PC-3 (cell line): ENCODE measurements around the gene ADGRG3. TPM values are rescaled to one million over a fixed set of nuclear protein-coding genes. Genes with fewer than 3 reads are reported as not detected.

Experiments
- ATAC-seq: fragments of 200-7000 bp; cut with Tn5 transposase; 2 replicates; pipeline ENCODE4 v1.9.1; 2020; ENCODE audit warnings: mild to moderate bottlenecking, moderate library complexity
- BruUV-seq: library from RNA; stranded (reverse); fragments of 400-500 nt; replicated peaks from 2 replicates; lab custom pipeline; 2021; lab: Mats Ljungman, UMichigan
- CTCF ChIA-PET: fragments of 300-600 bp; sonication (Branson Sonifier 250); formaldehyde crosslinking; loops from one replicate; lab custom pipeline; 2022; ENCODE audit warnings: antibody characterized with exemption; lab: Charles Lee
- POLR2A ChIA-PET: fragments of 300-600 bp; sonication (Branson Sonifier 250); formaldehyde crosslinking; loops from one replicate; lab custom pipeline; 2022; ENCODE audit warnings: antibody characterized with exemption; ENCODE audit not compliant: unreplicated experiment; lab: Charles Lee
- DNase-seq: peaks from one replicate; pipeline ENCODE4 v3.0.0-alpha.2; 2015
- H2AFZ ChIP-seq: fragments of 300-600 bp; sonication (generic); 2 replicates; pipeline ENCODE4 v1.6.0; 2016; ENCODE audit warnings: antibody characterized with exemption, low read length
- H3F3A ChIP-seq: fragments of 300-600 bp; sonication (generic); one replicate; pipeline ENCODE4 v1.6.0; 2017; ENCODE audit warnings: antibody characterized with exemption, low read length, control low read depth, mild to moderate bottlenecking; ENCODE audit not compliant: unreplicated experiment
- H3K27ac ChIP-seq: fragments of 300-600 bp; sonication (generic); 2 replicates; pipeline ENCODE4 v1.5.1; 2016; ENCODE audit warnings: mild to moderate bottlenecking, low read length
- H3K27me3 ChIP-seq: fragments of 300-600 bp; sonication (generic); 2 replicates; pipeline ENCODE4 v1.6.1; 2016; ENCODE audit warnings: low read length, mixed read lengths
- H3K36me3 ChIP-seq: fragments of 300-600 bp; sonication (generic); 2 replicates; pipeline ENCODE4 v1.6.1; 2016; ENCODE audit warnings: low read depth, mixed run types, low read length, mixed read lengths
- H3K4me1 ChIP-seq: fragments of 300-600 bp; sonication (generic); 2 replicates; pipeline ENCODE4 v1.5.1; 2016; ENCODE audit warnings: low read length; ENCODE audit not compliant: insufficient read depth
- H3K4me2 ChIP-seq: fragments of 300-600 bp; sonication (generic); 2 replicates; pipeline ENCODE4 v1.6.0; 2016; ENCODE audit warnings: low read length
- H3K4me3 ChIP-seq: fragments of 300-600 bp; sonication (generic); 2 replicates; pipeline ENCODE4 v1.5.1; 2016; ENCODE audit warnings: mild to moderate bottlenecking, low read length, mixed read lengths
- H3K79me2 ChIP-seq: fragments of 300-600 bp; sonication (generic); 2 replicates; pipeline ENCODE4 v1.6.1; 2017; ENCODE audit warnings: low read length, mixed read lengths
- H3K9ac ChIP-seq: fragments of 300-600 bp; sonication (generic); 2 replicates; pipeline ENCODE4 v1.6.0; 2016; ENCODE audit warnings: mild to moderate bottlenecking, low read length
- H3K9me2 ChIP-seq: fragments of 300-600 bp; sonication (generic); replicated peaks from 2 replicates; pipeline ENCODE4 v1.6.1; 2016; ENCODE audit warnings: mixed run types, low read length, mixed read lengths
- H3K9me3 ChIP-seq: fragments of 300-600 bp; sonication (generic); 2 replicates; pipeline ENCODE4 v1.6.1; 2016; ENCODE audit warnings: low read length, mixed read lengths
- H4K20me1 ChIP-seq: fragments of 300-600 bp; sonication (generic); 2 replicates; pipeline ENCODE4 v1.6.1; 2016; ENCODE audit warnings: low read length, mixed read lengths
- EZH2 ChIP-seq: fragments of 300-600 bp; sonication (generic); IDR thresholded peaks from one replicate; pipeline ENCODE4 v1.6.1; 2017; ENCODE audit warnings: antibody characterized with exemption, mild to moderate bottlenecking, low read length; ENCODE audit not compliant: unreplicated experiment
- EZH2phosphoT487 ChIP-seq: fragments of 300-600 bp; sonication (generic); IDR thresholded peaks from 2 replicates; pipeline ENCODE4 v1.6.1; 2018; ENCODE audit warnings: mild to moderate bottlenecking, antibody characterized with exemption, low read length, borderline replicate concordance
- intact Hi-C: fragments of 100-400 bp; cut with micrococcal nuclease; formaldehyde crosslinking; loops from 2 replicates; pipeline ENCODE4 v1.9.0; 2023
- total RNA-seq: library from RNA; depleted of rRNA; stranded (reverse); fragments of >200 nt; gene quantifications from 2 replicates; pipeline ENCODE4 v1.2.3, GENCODE V29; 2014
- TF ChIP-seq, protein P1 (sequence below): fragments of 300-600 bp; sonication (generic); conservative IDR thresholded peaks from 2 replicates; pipeline ENCODE4 v1.5.1; 2017; ENCODE audit warnings: antibody characterized with exemption, low read depth, mild to moderate bottlenecking, low read length

Gene ADGRG3
- total RNA-seq, 1 experiment from 2014 or later = not detected

DNA sequence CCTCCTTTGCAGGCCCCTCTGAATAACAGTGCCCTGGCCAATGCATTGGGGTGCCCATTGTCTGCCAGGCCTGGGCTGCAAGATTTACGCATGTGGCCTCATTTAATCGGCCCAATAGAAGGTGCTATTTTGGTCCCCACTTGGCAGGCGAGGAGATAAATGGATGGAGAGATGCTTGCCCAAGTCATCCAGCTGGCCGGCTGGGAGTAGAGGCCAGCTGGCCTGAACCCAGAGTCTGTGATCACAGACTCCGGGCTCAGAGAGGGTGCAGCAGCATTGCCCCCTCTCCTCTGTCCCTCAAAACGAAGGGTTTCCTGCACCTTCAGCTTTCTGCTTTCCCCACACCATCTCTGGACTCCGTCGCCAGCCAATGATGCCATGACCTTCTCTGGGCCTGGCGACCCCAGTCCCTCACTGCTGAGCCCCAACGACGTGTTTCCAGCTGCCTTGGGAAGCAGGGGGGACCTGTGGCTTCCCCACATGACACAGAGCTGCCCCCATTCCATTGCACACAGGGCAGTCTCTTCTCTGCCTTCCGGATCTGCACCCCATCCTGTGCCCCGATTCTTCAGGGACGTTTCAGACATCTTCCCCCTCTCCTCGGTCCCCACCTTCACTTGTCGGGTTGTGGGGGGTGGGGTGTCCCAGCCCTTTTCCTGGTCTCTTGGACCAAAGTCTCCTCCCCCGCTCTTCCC, 43.2 kb upstream of the ADGRG3 start:
- no peaks in the 10 kb centered on the region for H3K36me3 ChIP-seq
- POLR2A ChIA-PET = no interaction called here
- no peak overlapping the region for H3K4me2 ChIP-seq
- no peaks in the 10 kb centered on the region for H4K20me1 ChIP-seq
- peak overlapping the region; percentile 90 for H3K9ac ChIP-seq
- no peaks in the 10 kb centered on the region for H3K27me3 ChIP-seq
- H3K4me3 ChIP-seq = no peak overlapping the region
- DNase-seq (no peak), ATAC-seq (no peak)
- H3F3A ChIP-seq = no peaks in the 10 kb centered on the region
- TF ChIP-seq EZH2 (no peak), EZH2phosphoT487 (no peak)
- TF ChIP-seq, protein P1, sequence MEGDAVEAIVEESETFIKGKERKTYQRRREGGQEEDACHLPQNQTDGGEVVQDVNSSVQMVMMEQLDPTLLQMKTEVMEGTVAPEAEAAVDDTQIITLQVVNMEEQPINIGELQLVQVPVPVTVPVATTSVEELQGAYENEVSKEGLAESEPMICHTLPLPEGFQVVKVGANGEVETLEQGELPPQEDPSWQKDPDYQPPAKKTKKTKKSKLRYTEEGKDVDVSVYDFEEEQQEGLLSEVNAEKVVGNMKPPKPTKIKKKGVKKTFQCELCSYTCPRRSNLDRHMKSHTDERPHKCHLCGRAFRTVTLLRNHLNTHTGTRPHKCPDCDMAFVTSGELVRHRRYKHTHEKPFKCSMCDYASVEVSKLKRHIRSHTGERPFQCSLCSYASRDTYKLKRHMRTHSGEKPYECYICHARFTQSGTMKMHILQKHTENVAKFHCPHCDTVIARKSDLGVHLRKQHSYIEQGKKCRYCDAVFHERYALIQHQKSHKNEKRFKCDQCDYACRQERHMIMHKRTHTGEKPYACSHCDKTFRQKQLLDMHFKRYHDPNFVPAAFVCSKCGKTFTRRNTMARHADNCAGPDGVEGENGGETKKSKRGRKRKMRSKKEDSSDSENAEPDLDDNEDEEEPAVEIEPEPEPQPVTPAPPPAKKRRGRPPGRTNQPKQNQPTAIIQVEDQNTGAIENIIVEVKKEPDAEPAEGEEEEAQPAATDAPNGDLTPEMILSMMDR = no peak
- intact Hi-C loops = no loop called here
- peak overlapping the region; percentile 99 for H3K27ac ChIP-seq
- H3K9me2 ChIP-seq = no peaks in the 10 kb centered on the region
- peaks cover 70% of the 10 kb centered on the region for H3K79me2 ChIP-seq
- no peaks in the 10 kb centered on the region for H3K9me3 ChIP-seq
- BruUV-seq = no TSS peak
- H2AFZ ChIP-seq = no peak overlapping the region
- peaks cover 79% of the 10 kb centered on the region for H3K4me1 ChIP-seq
- CTCF ChIA-PET = no interaction called here

- H3K4me2 ChIP-seq = no peak overlapping the region
- H3K9me3 ChIP-seq = no peaks in the 10 kb centered on the region
- no peak for ATAC-seq
- CTCF ChIA-PET = no interaction called here
- no TSS peak for BruUV-seq
- peaks cover 68% of the 10 kb centered on the region for H3K79me2 ChIP-seq
- peak overlapping the region; percentile 19; the same call in 1 of the 2 replicates for H3K9ac ChIP-seq
- no peaks in the 10 kb centered on the region for H3F3A ChIP-seq
- no peak overlapping the region for H3K4me3 ChIP-seq
- H3K9me2 ChIP-seq = no peaks in the 10 kb centered on the region
- no peak for TF ChIP-seq EZH2
- TF ChIP-seq EZH2phosphoT487 = no peak
- TF ChIP-seq, protein P1 = no peak
- POLR2A ChIA-PET = no interaction called here
- no peak for DNase-seq
- peak overlapping the region; percentile 94 for H3K27ac ChIP-seq
- H2AFZ ChIP-seq = no peak overlapping the region
- no peaks in the 10 kb centered on the region for H3K36me3 ChIP-seq
- no peaks in the 10 kb centered on the region for H4K20me1 ChIP-seq
- peaks cover 63% of the 10 kb centered on the region for H3K4me1 ChIP-seq
- intact Hi-C loops = loop anchor here (1.0 kb wide), 1 partner anchor 23 kb away; no protein-coding TSS in a partner anchor
- no peaks in the 10 kb centered on the region for H3K27me3 ChIP-seq
Observed at GRCh38 chr16:57626420-57627170, 41.5 kb upstream of the ADGRG3 start.
